Hepatocyte (in vitro differentiated cells): ENCODE results near the gene OPCML. TPM values are rescaled to one million over a fixed set of nuclear protein-coding genes. Genes with fewer than 3 reads are reported as not detected.

Experiments used
- DNase-seq: peaks from one replicate; pipeline ENCODE4 v3.0.0-alpha.2; 2016; ENCODE audit warnings: low spot score
- H2AFZ ChIP-seq: fragments of 200-600 bp; sonication (generic); 2 replicates; pipeline ENCODE4 v1.6.0; 2016; ENCODE audit warnings: antibody characterized with exemption, mild to moderate bottlenecking
- H3K27ac ChIP-seq: fragments of 200-600 bp; sonication (generic); 2 replicates; pipeline ENCODE4 v1.5.1; 2016; ENCODE audit warnings: mild to moderate bottlenecking
- H3K27me3 ChIP-seq: fragments of 200-600 bp; sonication (generic); 2 replicates; pipeline ENCODE4 v1.6.1; 2016
- H3K36me3 ChIP-seq: fragments of 200-600 bp; sonication (generic); replicated peaks from 2 replicates; pipeline ENCODE4 v1.5.1; 2016; ENCODE audit warnings: low read depth; ENCODE audit not compliant: insufficient read depth
- H3K4me1 ChIP-seq: fragments of 200-600 bp; sonication (generic); 2 replicates; pipeline ENCODE4 v1.5.1; 2016; ENCODE audit warnings: mild to moderate bottlenecking, moderate library complexity; ENCODE audit not compliant: insufficient read depth
- H3K4me2 ChIP-seq: fragments of 200-600 bp; sonication (generic); 2 replicates; pipeline ENCODE4 v1.6.0; 2016
- H3K4me3 ChIP-seq: fragments of 200-600 bp; sonication (generic); 2 replicates; pipeline ENCODE4 v1.5.1; 2016; ENCODE audit warnings: mild to moderate bottlenecking
- H3K79me2 ChIP-seq: fragments of 200-600 bp; sonication (generic); 2 replicates; pipeline ENCODE4 v1.6.0; 2017; ENCODE audit warnings: mild to moderate bottlenecking
- H3K9me2 ChIP-seq: fragments of 200-600 bp; sonication (generic); replicated peaks from 2 replicates; pipeline ENCODE4 v1.6.0; 2017; ENCODE audit warnings: mild to moderate bottlenecking; ENCODE audit not compliant: insufficient read depth
- H3K9me3 ChIP-seq: fragments of 200-600 bp; sonication (generic); 2 replicates; pipeline ENCODE4 v1.5.1; 2016; ENCODE audit warnings: low read depth, mild to moderate bottlenecking
- H4K20me1 ChIP-seq: fragments of 200-600 bp; sonication (generic); 2 replicates; pipeline ENCODE4 v1.6.0; 2016; ENCODE audit warnings: mild to moderate bottlenecking; ENCODE audit not compliant: insufficient read depth, poor library complexity, severe bottlenecking
- EZH2 ChIP-seq: fragments of 200-600 bp; sonication (generic); IDR thresholded peaks from 2 replicates; pipeline ENCODE4 v1.6.1; 2016; ENCODE audit warnings: antibody characterized with exemption, mild to moderate bottlenecking, borderline replicate concordance
- EZH2phosphoT487 ChIP-seq: fragments of 200-600 bp; sonication (generic); IDR thresholded peaks from one replicate; pipeline ENCODE4 v1.6.1; 2018; ENCODE audit warnings: antibody characterized with exemption, mild to moderate bottlenecking, low read depth, moderate library complexity; ENCODE audit not compliant: unreplicated experiment, severe bottlenecking
- WGBS: methylation state at CpG from one replicate; pipeline ENCODE4 v1.1.6; 2016; ENCODE audit warnings: low lambda C conversion rate; ENCODE audit errors: missing lambda C conversion rate; 5-methylcytosine and 5-hydroxymethylcytosine counted together
- polyA plus RNA-seq: library from polyadenylated mRNA; unstranded; fragments of >200 nt; fragmentation: Nextera tagmentation; extraction: Ambion mirVana; gene quantifications from 2 replicates; pipeline ENCODE4 v1.2.1, GENCODE V29; 2016
- total RNA-seq: library from RNA; depleted of rRNA; stranded (reverse); fragments of >200 nt; gene quantifications from 2 replicates; pipeline ENCODE4 v1.2.3, GENCODE V29; 2014
- TF ChIP-seq, protein P1 (sequence below): fragments of 200-600 bp; sonication (generic); IDR thresholded peaks from 2 replicates; pipeline ENCODE4 v1.5.1; 2016; ENCODE audit warnings: antibody characterized with exemption, mild to moderate bottlenecking; ENCODE audit not compliant: poor library complexity

The OPCML gene
- total and polyA plus RNA-seq, 2 experiments from 2014 or later, result 0.37 to 0.98 TPM

DNA sequence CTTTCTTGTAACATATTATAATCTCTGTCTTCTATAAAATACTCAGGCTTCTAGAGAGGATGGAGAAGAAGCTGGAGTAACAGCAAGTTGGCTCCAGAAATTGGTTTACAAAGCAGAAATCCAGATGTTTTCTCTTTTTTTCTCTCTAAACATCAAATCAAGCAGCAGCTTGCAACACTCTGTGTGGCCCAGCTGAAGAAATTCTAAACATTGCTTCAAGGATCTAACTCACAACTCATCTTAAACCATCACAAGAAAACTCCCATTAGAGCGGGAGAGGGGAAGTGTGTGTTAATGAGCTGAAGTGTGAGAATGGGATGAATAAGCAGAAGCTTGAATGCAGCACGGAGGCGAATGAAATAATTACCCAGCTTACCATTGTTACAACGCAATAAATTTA lies 146.5 kb downstream of the OPCML start:
- 50% methylated on average over 4 of the region's 4 CpGs for WGBS

DNA sequence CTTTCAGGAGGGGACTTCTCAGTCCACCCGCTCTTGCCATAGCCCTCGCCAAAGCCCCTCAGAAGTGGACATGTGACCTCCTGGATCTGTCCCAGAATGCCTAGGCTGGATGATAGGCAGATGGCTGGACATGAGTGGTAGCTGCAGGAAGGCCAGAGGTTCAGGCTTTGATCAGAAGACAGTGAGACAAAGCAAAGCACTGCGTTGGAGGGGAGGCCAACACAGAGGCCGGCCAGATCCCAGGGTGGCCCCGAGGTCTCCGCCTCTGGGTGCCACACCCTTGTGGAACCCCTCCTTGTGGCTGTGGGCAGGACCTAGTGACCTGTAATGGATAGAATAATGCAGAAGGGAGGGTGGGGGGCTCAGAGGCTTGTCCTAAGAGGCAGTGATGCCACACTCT lies 147.6 kb downstream of the OPCML start:
- H3K79me2 ChIP-seq, result no peaks in the 10 kb centered on the region
- no peaks in the 10 kb centered on the region for H3K9me2 ChIP-seq
- 93% methylated on average over 6 of the region's 6 CpGs for WGBS
- no peak for DNase-seq
- H3K4me1 ChIP-seq, result peaks cover 5% of the 10 kb centered on the region
- H2AFZ ChIP-seq, result no peak overlapping the region
- H3K36me3 ChIP-seq, result no peaks in the 10 kb centered on the region
- no peak overlapping the region for H3K4me2 ChIP-seq
- H3K27ac ChIP-seq, result no peak overlapping the region
- TF ChIP-seq, protein P1, sequence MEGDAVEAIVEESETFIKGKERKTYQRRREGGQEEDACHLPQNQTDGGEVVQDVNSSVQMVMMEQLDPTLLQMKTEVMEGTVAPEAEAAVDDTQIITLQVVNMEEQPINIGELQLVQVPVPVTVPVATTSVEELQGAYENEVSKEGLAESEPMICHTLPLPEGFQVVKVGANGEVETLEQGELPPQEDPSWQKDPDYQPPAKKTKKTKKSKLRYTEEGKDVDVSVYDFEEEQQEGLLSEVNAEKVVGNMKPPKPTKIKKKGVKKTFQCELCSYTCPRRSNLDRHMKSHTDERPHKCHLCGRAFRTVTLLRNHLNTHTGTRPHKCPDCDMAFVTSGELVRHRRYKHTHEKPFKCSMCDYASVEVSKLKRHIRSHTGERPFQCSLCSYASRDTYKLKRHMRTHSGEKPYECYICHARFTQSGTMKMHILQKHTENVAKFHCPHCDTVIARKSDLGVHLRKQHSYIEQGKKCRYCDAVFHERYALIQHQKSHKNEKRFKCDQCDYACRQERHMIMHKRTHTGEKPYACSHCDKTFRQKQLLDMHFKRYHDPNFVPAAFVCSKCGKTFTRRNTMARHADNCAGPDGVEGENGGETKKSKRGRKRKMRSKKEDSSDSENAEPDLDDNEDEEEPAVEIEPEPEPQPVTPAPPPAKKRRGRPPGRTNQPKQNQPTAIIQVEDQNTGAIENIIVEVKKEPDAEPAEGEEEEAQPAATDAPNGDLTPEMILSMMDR, result no peak
- TF ChIP-seq EZH2phosphoT487 (no peak), EZH2 (no peak)
- H3K9me3 ChIP-seq, result no peaks in the 10 kb centered on the region
- H3K4me3 ChIP-seq, result no peak overlapping the region
- H4K20me1 ChIP-seq, result no peaks in the 10 kb centered on the region
- H3K27me3 ChIP-seq, result peaks cover 4% of the 10 kb centered on the region

More for the DNA sequence above, 146.5 kb downstream of the OPCML start:
- Histone ChIP-seq H3K27me3 (peaks cover 3% of the 10 kb centered on the region), H3K4me3 (no peak overlapping the region), H3K4me2 (no peak overlapping the region), H3K27ac (no peak overlapping the region), H3K9me2 (no peaks in the 10 kb centered on the region), H3K79me2 (no peaks in the 10 kb centered on the region), H3K4me1 (peaks cover 5% of the 10 kb centered on the region), H2AFZ (no peak overlapping the region), H3K36me3 (no peaks in the 10 kb centered on the region), H3K9me3 (no peaks in the 10 kb centered on the region), H4K20me1 (no peaks in the 10 kb centered on the region)
- TF ChIP-seq EZH2 (no peak), EZH2phosphoT487 (no peak)
- TF ChIP-seq, protein P1, result no peak
- DNase-seq, result no peak

DNA sequence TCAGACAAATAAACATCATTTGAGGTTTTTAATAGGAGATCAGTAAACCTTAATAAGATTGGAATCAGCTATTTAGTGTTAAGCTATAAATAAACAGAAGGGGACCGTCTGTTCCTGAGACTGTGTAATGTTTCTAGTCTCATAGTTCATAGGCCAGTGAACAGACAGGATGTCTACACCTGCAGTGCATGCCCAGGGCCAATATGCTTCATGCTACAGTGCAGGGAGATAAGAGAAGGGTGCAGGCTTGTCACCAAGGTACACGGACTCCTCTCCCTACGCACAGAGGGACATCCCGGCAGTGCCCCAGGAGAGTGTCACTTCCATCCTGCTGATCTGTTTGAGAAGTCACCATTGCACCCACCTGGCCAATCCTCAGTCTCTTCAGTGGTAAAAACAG lies 148.6 kb downstream of the OPCML start:
- DNase-seq, result no peak
- H3K9me2 ChIP-seq, result no peaks in the 10 kb centered on the region
- no peak overlapping the region for H3K27ac ChIP-seq
- TF ChIP-seq EZH2phosphoT487 (no peak), EZH2 (no peak)
- TF ChIP-seq, protein P1, result no peak
- H3K79me2 ChIP-seq, result no peaks in the 10 kb centered on the region
- H2AFZ ChIP-seq, result no peak overlapping the region
- peaks cover 5% of the 10 kb centered on the region for H3K4me1 ChIP-seq
- H4K20me1 ChIP-seq, result no peaks in the 10 kb centered on the region
- no peaks in the 10 kb centered on the region for H3K36me3 ChIP-seq
- 77% methylated on average over 4 of the region's 4 CpGs for WGBS
- no peaks in the 10 kb centered on the region for H3K9me3 ChIP-seq
- H3K4me2 ChIP-seq, result no peak overlapping the region
- no peak overlapping the region for H3K4me3 ChIP-seq
- peaks cover 4% of the 10 kb centered on the region for H3K27me3 ChIP-seq

DNA sequence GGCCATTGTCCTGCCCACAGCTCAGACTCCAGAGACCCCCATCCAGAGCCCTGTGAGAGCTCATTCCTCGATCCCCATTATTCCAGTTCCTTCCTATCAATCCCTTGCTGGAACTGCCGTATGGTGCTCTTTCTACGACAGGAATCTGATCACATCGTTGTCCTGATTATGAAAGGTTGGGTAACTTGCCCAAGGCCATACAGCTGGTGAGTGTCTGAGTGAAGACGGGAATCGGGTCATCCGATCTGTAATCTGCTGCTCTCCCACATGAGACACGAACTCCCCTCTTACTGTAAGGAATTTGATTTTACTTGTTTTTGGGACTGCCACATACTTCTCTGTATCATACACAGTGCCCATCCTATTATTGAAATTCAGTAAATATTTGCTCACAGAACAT lies 149.1 kb downstream of the OPCML start:
- no peak overlapping the region for H3K27ac ChIP-seq

More for the DNA sequence above, 149.1 kb downstream of the OPCML start:
- Histone ChIP-seq H3K4me3 (no peak overlapping the region), H3K4me2 (no peak overlapping the region), H3K36me3 (no peaks in the 10 kb centered on the region), H3K9me2 (no peaks in the 10 kb centered on the region), H3K4me1 (peaks cover 5% of the 10 kb centered on the region), H3K27me3 (peaks cover 4% of the 10 kb centered on the region), H3K79me2 (no peaks in the 10 kb centered on the region), H2AFZ (no peak overlapping the region), H4K20me1 (no peaks in the 10 kb centered on the region), H3K9me3 (no peaks in the 10 kb centered on the region)
- no peak for DNase-seq
- 65% methylated on average over 8 of the region's 8 CpGs for WGBS
- TF ChIP-seq EZH2 (no peak), EZH2phosphoT487 (no peak)
- TF ChIP-seq, protein P1, result no peak
